Neural cell (in vitro differentiated cells): ENCODE results near the gene EIF2D. TPM values are rescaled to one million over a fixed set of nuclear protein-coding genes. Genes with fewer than 3 reads are reported as not detected.

ENCODE experiments used
- H2AFZ ChIP-seq: fragments of 200-600, 300-800 bp; sonication (generic), shearing (Covaris generic); 2 replicates; pipeline ENCODE4 v1.6.0; 2014; ENCODE audit warnings: low read depth, mild to moderate bottlenecking, antibody characterized with exemption, low read length, moderate library complexity
- H3F3A ChIP-seq: fragments of 200-600 bp; shearing (Covaris generic); 2 replicates; pipeline ENCODE4 v1.6.1; 2016; ENCODE audit warnings: mild to moderate bottlenecking, moderate library complexity, mixed read lengths, antibody characterized with exemption, low read length; ENCODE audit not compliant: insufficient read depth, poor library complexity, severe bottlenecking
- H3K27ac ChIP-seq: fragments of 200-600, 300-800 bp; sonication (generic), shearing (Covaris generic); 2 replicates; pipeline ENCODE4 v1.5.1; 2014; ENCODE audit warnings: mild to moderate bottlenecking, low read length, moderate library complexity
- H3K27me3 ChIP-seq: fragments of 300-800, 200-600 bp; sonication (generic), shearing (Covaris generic); 2 replicates; pipeline ENCODE4 v1.6.0; 2014; ENCODE audit warnings: mild to moderate bottlenecking, low read depth, low read length, moderate library complexity; ENCODE audit not compliant: insufficient read depth
- H3K36me3 ChIP-seq: fragments of 300-800, 200-600 bp; sonication (generic), shearing (Covaris generic); 2 replicates; pipeline ENCODE4 v1.5.1; 2014; ENCODE audit warnings: mild to moderate bottlenecking, antibody characterized with exemption, low read length, moderate library complexity; ENCODE audit not compliant: insufficient read depth
- H3K4me2 ChIP-seq: fragments of 300-800, 200-600 bp; sonication (generic), shearing (Covaris generic); 2 replicates; pipeline ENCODE4 v1.6.0; 2014; ENCODE audit warnings: mild to moderate bottlenecking, low read length
- H3K4me3 ChIP-seq: fragments of 300-800, 200-600 bp; sonication (generic), shearing (Covaris generic); 2 replicates; pipeline ENCODE4 v1.5.1; 2014; ENCODE audit warnings: mild to moderate bottlenecking, low read length, moderate library complexity
- H3K79me2 ChIP-seq: fragments of 200-600 bp; shearing (Covaris generic); replicated peaks from 2 replicates; pipeline ENCODE4 v1.6.0; 2014; ENCODE audit warnings: mild to moderate bottlenecking, low read length, moderate library complexity; ENCODE audit not compliant: insufficient read depth
- H3K9ac ChIP-seq: fragments of 300-800, 200-600 bp; sonication (generic), shearing (Covaris generic); 2 replicates; pipeline ENCODE4 v1.6.1; 2016; ENCODE audit warnings: mild to moderate bottlenecking, low read length, mixed read lengths
- H3K9me2 ChIP-seq: fragments of 200-600 bp; shearing (Covaris generic); 2 replicates; pipeline ENCODE4 v1.6.1; 2016; ENCODE audit warnings: mild to moderate bottlenecking, low read length, mixed read lengths; ENCODE audit not compliant: insufficient read depth
- H3K9me3 ChIP-seq: fragments of 200-600, 300-800 bp; sonication (generic), shearing (Covaris generic); 2 replicates; pipeline ENCODE4 v1.6.1; 2016; ENCODE audit warnings: mild to moderate bottlenecking, mixed run types, low read length, moderate library complexity, mixed read lengths
- H4K20me1 ChIP-seq: fragments of 200-600 bp; shearing (Covaris generic); 2 replicates; pipeline ENCODE4 v1.6.1; 2016; ENCODE audit warnings: mild to moderate bottlenecking, mixed run types; ENCODE audit not compliant: insufficient read depth
- EP300 ChIP-seq: fragments of 450-650 bp; conservative IDR thresholded peaks from 2 replicates; pipeline ENCODE4 v1.6.1; 2014; ENCODE audit warnings: antibody characterized with exemption, mild to moderate bottlenecking, moderate library complexity; ENCODE audit not compliant: poor library complexity, severe bottlenecking
- EZH2 ChIP-seq: fragments of 200-600, 300-800 bp; shearing (Covaris generic), sonication (generic); IDR thresholded peaks from 2 replicates; pipeline ENCODE4 v1.6.1; 2014; ENCODE audit warnings: antibody characterized with exemption, low read length, borderline replicate concordance, mild to moderate bottlenecking; ENCODE audit not compliant: insufficient read depth, poor library complexity, severe bottlenecking
- MXI1 ChIP-seq: fragments of 450-650 bp; conservative IDR thresholded peaks from 2 replicates; pipeline ENCODE4 v1.6.1; 2014; ENCODE audit warnings: antibody characterized with exemption, mild to moderate bottlenecking; ENCODE audit not compliant: poor library complexity, severe bottlenecking
- POLR2AphosphoS5 ChIP-seq: IDR thresholded peaks from 2 replicates; pipeline ENCODE4 v1.6.1; 2012
- RAD21 ChIP-seq: fragments of 450-650 bp; conservative IDR thresholded peaks from 2 replicates; pipeline ENCODE4 v1.6.1; 2014; ENCODE audit warnings: antibody characterized with exemption, mild to moderate bottlenecking, moderate library complexity
- SMC3 ChIP-seq: fragments of 450-650 bp; conservative IDR thresholded peaks from 2 replicates; pipeline ENCODE4 v1.6.1; 2014; ENCODE audit warnings: antibody characterized with exemption, mild to moderate bottlenecking, moderate library complexity; ENCODE audit not compliant: poor library complexity
- TAF1 ChIP-seq: IDR thresholded peaks from 2 replicates; pipeline ENCODE4 v1.6.1; 2012; ENCODE audit warnings: low read depth
- polyA plus RNA-seq: library from polyadenylated mRNA; depleted of rRNA; stranded (reverse); fragments of >200 nt; gene quantifications from 2 replicates; pipeline ENCODE4 v1.2.3, GENCODE V29; 2014
- TF ChIP-seq, protein P1 (sequence below): fragments of 450-650 bp; IDR thresholded peaks from 2 replicates; pipeline ENCODE4 v1.5.1; 2014; ENCODE audit warnings: antibody characterized with exemption, mild to moderate bottlenecking, moderate library complexity; ENCODE audit not compliant: poor library complexity, severe bottlenecking
- TF ChIP-seq, protein P2 (sequence below): IDR thresholded peaks from 2 replicates; pipeline ENCODE4 v1.6.1; 2012; ENCODE audit warnings: borderline replicate concordance

The EIF2D gene
- polyA plus RNA-seq, 1 donor from 2014 or later: 37.1 TPM

DNA sequence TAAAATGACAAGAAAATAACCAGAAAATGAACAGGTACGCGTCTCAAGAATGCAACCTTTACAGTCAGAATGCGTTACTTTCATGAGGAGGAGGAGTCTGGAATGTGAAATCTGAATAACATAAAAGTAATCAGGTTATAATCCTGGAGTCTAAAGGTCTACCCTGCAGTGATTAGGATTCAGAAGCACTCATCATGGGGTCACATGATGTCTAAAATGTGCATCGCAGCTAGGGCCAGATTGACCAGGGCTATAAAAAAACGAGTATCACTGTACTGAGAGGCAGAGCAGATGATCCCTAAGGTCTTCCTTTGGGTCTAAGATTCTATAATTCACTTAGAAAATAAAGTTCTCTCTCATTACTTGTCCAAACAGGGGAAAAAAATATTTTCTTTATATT, 7.4 kb downstream of the EIF2D start:
- Histone ChIP-seq H3K36me3 (peaks cover 8% of the 10 kb centered on the region), H2AFZ (no peak overlapping the region)
- TF ChIP-seq, protein P1, sequence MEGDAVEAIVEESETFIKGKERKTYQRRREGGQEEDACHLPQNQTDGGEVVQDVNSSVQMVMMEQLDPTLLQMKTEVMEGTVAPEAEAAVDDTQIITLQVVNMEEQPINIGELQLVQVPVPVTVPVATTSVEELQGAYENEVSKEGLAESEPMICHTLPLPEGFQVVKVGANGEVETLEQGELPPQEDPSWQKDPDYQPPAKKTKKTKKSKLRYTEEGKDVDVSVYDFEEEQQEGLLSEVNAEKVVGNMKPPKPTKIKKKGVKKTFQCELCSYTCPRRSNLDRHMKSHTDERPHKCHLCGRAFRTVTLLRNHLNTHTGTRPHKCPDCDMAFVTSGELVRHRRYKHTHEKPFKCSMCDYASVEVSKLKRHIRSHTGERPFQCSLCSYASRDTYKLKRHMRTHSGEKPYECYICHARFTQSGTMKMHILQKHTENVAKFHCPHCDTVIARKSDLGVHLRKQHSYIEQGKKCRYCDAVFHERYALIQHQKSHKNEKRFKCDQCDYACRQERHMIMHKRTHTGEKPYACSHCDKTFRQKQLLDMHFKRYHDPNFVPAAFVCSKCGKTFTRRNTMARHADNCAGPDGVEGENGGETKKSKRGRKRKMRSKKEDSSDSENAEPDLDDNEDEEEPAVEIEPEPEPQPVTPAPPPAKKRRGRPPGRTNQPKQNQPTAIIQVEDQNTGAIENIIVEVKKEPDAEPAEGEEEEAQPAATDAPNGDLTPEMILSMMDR: no peak
- TF ChIP-seq, protein P2, sequence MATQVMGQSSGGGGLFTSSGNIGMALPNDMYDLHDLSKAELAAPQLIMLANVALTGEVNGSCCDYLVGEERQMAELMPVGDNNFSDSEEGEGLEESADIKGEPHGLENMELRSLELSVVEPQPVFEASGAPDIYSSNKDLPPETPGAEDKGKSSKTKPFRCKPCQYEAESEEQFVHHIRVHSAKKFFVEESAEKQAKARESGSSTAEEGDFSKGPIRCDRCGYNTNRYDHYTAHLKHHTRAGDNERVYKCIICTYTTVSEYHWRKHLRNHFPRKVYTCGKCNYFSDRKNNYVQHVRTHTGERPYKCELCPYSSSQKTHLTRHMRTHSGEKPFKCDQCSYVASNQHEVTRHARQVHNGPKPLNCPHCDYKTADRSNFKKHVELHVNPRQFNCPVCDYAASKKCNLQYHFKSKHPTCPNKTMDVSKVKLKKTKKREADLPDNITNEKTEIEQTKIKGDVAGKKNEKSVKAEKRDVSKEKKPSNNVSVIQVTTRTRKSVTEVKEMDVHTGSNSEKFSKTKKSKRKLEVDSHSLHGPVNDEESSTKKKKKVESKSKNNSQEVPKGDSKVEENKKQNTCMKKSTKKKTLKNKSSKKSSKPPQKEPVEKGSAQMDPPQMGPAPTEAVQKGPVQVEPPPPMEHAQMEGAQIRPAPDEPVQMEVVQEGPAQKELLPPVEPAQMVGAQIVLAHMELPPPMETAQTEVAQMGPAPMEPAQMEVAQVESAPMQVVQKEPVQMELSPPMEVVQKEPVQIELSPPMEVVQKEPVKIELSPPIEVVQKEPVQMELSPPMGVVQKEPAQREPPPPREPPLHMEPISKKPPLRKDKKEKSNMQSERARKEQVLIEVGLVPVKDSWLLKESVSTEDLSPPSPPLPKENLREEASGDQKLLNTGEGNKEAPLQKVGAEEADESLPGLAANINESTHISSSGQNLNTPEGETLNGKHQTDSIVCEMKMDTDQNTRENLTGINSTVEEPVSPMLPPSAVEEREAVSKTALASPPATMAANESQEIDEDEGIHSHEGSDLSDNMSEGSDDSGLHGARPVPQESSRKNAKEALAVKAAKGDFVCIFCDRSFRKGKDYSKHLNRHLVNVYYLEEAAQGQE: no peak

DNA sequence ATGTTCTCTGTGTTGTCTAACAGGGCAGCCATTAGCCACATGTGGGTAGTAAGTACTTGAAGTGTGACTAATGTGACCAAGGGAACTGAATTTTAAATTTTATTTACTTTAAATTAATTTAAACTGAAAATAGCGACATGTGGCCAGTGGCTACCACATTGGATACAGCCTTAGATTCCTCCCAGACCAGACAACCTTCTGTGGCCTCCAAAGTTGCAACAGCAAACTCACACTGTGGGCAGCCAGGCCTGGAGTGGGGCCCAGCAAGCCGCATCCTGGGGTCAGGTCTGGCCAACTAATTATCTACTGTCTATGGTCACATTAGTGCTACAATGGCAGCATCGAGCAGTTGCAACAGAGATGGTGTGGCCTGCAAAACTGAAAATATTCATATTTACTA, 11.7 kb downstream of the EIF2D start:
- Histone ChIP-seq H3K4me3 (no peak overlapping the region), H3F3A (no peaks in the 10 kb centered on the region), H3K27me3 (no peaks in the 10 kb centered on the region), H3K27ac (no peak overlapping the region), H3K4me2 (no peak overlapping the region), H3K79me2 (no peaks in the 10 kb centered on the region), H3K9me2 (no peaks in the 10 kb centered on the region), H4K20me1 (no peaks in the 10 kb centered on the region), H3K9me3 (no peaks in the 10 kb centered on the region), H2AFZ (no peak overlapping the region), H3K9ac (no peak overlapping the region), H3K36me3 (peaks cover 9% of the 10 kb centered on the region)
- TF ChIP-seq, protein P1: no peak
- TF ChIP-seq RAD21 (no peak), SMC3 (no peak), EZH2 (no peak), TAF1 (no peak), EP300 (no peak), POLR2AphosphoS5 (no peak), MXI1 (no peak)
- TF ChIP-seq, protein P2: no peak

More for the DNA sequence above, 7.4 kb downstream of the EIF2D start:
- Histone ChIP-seq H3K4me3 (no peak overlapping the region), H3K9ac (no peak overlapping the region), H3K9me3 (no peaks in the 10 kb centered on the region), H3K27ac (no peak overlapping the region), H4K20me1 (no peaks in the 10 kb centered on the region), H3K27me3 (no peaks in the 10 kb centered on the region), H3K4me2 (no peak overlapping the region), H3F3A (no peaks in the 10 kb centered on the region), H3K9me2 (no peaks in the 10 kb centered on the region), H3K79me2 (no peaks in the 10 kb centered on the region)
